Lower leg skin (tissue), 3 donors: ENCODE results near the gene AGXT.

Experiments
- CTCF ChIP-seq, 3 donors: fragments of 450-650 bp; IDR thresholded peaks; one replicate each; pipeline ENCODE4 v1.5.1; 2016; ENCODE audit warnings: antibody characterized with exemption in 3 of 3, mild to moderate bottlenecking in 3 of 3, moderate library complexity in 2 of 3
- POLR2A ChIP-seq, 2 donors: fragments of 450-650 bp; IDR thresholded peaks; one replicate each; pipeline ENCODE4 v1.6.1; 2016 to 2017; ENCODE audit warnings: antibody characterized with exemption in 2 of 2, mild to moderate bottlenecking in 1 of 2, moderate library complexity in 1 of 2

GRCh38 chr2:240900141-240900860, 31.7 kb downstream of the AGXT start:
- TF ChIP-seq CTCF (IDR thresholded peaks at IDR 0.05) (no peak), POLR2A (IDR thresholded peaks at IDR 0.05) (no peak)
